C4-2B (cell line): Measurements from ENCODE around the gene DENND1A.
"Not testable (repeated sequence)": the region's sequence is repeated elsewhere in the genome, so short reads cannot be mapped to it uniquely, and the experiment has no call there.

ENCODE experiments used
- H3K27ac ChIP-seq: fragments of 450-650 bp; 2 replicates; pipeline ENCODE4 v1.5.1; 2017
- ZFX ChIP-seq: fragments of 450-650 bp; IDR thresholded peaks from 2 replicates; pipeline ENCODE4 v1.6.1; 2017
- TF ChIP-seq, protein P1 (sequence below): fragments of 450-650 bp; conservative IDR thresholded peaks from 2 replicates; pipeline ENCODE4 v1.5.1; 2017; ENCODE audit warnings: mild to moderate bottlenecking

DENND1A gene

GRCh38 chr9:123929870-123930831 is at the start of gene DENND1A:
TSS of gene DENND1A (minus strand) at chr9:123930126. CDS start at chr9:123929905, 221 bp downstream.
- TF ChIP-seq, protein P1, sequence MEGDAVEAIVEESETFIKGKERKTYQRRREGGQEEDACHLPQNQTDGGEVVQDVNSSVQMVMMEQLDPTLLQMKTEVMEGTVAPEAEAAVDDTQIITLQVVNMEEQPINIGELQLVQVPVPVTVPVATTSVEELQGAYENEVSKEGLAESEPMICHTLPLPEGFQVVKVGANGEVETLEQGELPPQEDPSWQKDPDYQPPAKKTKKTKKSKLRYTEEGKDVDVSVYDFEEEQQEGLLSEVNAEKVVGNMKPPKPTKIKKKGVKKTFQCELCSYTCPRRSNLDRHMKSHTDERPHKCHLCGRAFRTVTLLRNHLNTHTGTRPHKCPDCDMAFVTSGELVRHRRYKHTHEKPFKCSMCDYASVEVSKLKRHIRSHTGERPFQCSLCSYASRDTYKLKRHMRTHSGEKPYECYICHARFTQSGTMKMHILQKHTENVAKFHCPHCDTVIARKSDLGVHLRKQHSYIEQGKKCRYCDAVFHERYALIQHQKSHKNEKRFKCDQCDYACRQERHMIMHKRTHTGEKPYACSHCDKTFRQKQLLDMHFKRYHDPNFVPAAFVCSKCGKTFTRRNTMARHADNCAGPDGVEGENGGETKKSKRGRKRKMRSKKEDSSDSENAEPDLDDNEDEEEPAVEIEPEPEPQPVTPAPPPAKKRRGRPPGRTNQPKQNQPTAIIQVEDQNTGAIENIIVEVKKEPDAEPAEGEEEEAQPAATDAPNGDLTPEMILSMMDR: no peak
- TF ChIP-seq ZFX: peak; percentile 95
- H3K27ac ChIP-seq: peak within 1 kb of the TSS; percentile 82

GRCh38 chr9:123978981-123979380 is 49.1 kb upstream of the DENND1A start:
- no peak overlapping the region for H3K27ac ChIP-seq
- TF ChIP-seq, protein P1: no peak
- TF ChIP-seq ZFX: no peak

DNA sequence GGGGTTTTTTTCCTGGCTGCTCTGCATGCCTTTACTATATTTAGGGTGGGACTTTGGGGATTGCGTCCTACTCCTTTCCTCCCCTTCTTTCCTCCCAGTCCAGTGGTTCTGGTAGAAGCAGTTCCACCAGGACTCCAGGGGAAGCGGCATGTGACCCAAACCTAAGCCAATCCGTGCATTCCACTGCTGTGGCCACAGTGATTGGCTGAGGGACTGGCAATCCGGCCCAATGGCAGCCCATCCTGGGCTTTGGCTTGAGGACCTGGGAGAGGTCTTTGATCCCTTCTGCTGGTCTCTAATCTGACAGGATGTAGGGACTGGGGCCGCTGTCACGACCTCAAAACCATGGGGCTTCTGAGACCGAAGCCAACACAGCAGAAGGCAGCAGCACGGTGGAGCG is 46.7 kb upstream of the DENND1A start:
- not testable (repeated sequence) for H3K27ac ChIP-seq

DNA sequence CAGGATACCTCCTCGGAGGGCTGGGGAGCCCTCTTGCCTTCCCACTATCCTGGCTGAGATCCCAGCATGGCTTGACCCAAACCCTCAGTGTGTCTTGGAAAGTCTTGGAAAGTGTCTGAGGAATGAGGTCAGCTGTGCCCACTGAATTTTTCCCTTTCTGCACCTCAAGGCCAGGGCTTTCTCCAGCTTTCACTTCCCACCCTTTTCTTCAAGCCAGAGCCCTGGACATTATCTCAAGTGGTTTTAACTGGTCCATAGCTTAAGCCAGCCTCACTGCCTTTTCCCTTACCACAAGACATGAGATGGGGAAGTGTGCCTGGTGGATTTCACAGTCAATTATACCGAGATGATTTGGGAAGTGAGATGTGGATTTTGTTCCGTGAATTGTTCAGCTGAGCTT is 45.9 kb upstream of the DENND1A start:
- no peak overlapping the region for H3K27ac ChIP-seq
- TF ChIP-seq, protein P1: no peak
- TF ChIP-seq ZFX: no peak

- no peak for TF ChIP-seq ZFX
- TF ChIP-seq, protein P1: no peak
- H3K27ac ChIP-seq: no peak overlapping the region
These were observed 44.5 kb upstream of the DENND1A start for GRCh38 chr9:123974471-123974870.

- TF ChIP-seq, protein P1: no peak
- TF ChIP-seq ZFX: no peak
- no peak overlapping the region for H3K27ac ChIP-seq
These were observed 43.8 kb upstream of the DENND1A start for GRCh38 chr9:123973590-123974223.

DNA sequence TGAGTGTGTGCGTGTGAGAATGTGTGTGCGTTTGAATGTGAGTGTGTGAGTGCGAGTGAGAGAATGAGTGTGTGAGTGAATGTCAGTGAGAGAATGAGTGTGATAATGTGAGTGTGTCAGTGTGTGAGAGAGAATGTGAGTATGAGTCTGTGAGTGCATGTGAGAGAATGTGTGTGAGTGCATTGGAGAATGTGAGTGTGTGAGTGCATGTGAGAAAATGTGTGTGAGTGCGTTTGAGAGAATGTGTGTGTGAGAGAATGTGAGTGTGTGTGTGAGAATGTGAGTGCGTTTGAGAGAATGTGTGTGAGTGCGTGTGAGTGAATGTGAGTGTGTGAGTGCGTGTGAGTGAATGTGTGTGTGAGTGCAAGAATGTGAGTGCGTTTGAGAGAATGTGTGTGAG is 42.7 kb upstream of the DENND1A start:
- TF ChIP-seq, protein P1: no peak
- TF ChIP-seq ZFX: 0 out of 2 replicates have a peak, but pooled peaks have one; percentile 8
- no peak overlapping the region for H3K27ac ChIP-seq
